K562 (cell line): ENCODE data around the gene LY6G6D. TPM values are rescaled to one million over a fixed set of nuclear protein-coding genes. Genes with fewer than 3 reads are reported as not detected.

Experiments
- ETS2 ChIP-seq: IDR thresholded peaks from 2 replicates; pipeline ENCODE4 v1.6.1; 2016; ENCODE audit warnings: borderline replicate concordance, missing genetic modification characterization, mild to moderate bottlenecking, moderate library complexity, missing compliant biosample characterization; ENCODE audit not compliant: poor library complexity, severe bottlenecking
- ETV6 ChIP-seq, 3 experiments: fragments of 150-350 bp in 1 of 3; sonication (generic) in 1 of 3; formaldehyde crosslinking in 1 of 3; IDR thresholded peaks; 2 replicates each; pipeline versions ENCODE4 v1.6.1 to v1.8.0; 2014 to 2022; ENCODE audit warnings: borderline replicate concordance in 2 of 3, low read depth in 2 of 3, antibody characterized with exemption in 1 of 3, low read length in 1 of 3, mild to moderate bottlenecking in 1 of 3, missing genetic modification reagents in 1 of 3
- HCFC1 ChIP-seq: IDR thresholded peaks from 2 replicates; pipeline ENCODE4 v1.6.1; 2012; ENCODE audit warnings: low read depth, low read length, improper control_type of control experiment
- HINFP ChIP-seq: fragments of 450-650 bp; conservative IDR thresholded peaks from 2 replicates; pipeline ENCODE4 v1.6.1; 2016; ENCODE audit warnings: missing genetic modification characterization, low read depth, mild to moderate bottlenecking, control low read depth, missing compliant biosample characterization
- IRF9 ChIP-seq: fragments of 450-650 bp; IDR thresholded peaks from 2 replicates; pipeline ENCODE4 v1.6.1; 2016; ENCODE audit warnings: missing biosample characterization, missing genetic modification characterization
- JUND ChIP-seq, 2 experiments: IDR thresholded peaks; 2 replicates in 1 of 2; 3 replicates in 1 of 2; pipeline ENCODE4 v1.6.1; 2011; ENCODE audit warnings: borderline replicate concordance in 2 of 2, low read depth in 2 of 2, low read length in 2 of 2, improper control_type of control experiment in 1 of 2, missing biosample characterization in 1 of 2, missing genetic modification characterization in 1 of 2, missing genetic modification reagents in 1 of 2
- KAT2B ChIP-seq: IDR thresholded peaks from one replicate; pipeline ENCODE4 v1.6.1; 2012; ENCODE audit warnings: low read depth, mild to moderate bottlenecking, control low read depth, inconsistent platforms, low read length, moderate library complexity
- NCOA1 ChIP-seq: fragments of 450-650 bp; IDR thresholded peaks from 2 replicates; pipeline ENCODE4 v1.6.1; 2016; ENCODE audit warnings: low read depth
- NFXL1 ChIP-seq: fragments of 450-650 bp; formaldehyde crosslinking; IDR thresholded peaks from 2 replicates; pipeline ENCODE4 v1.4.0; 2021; ENCODE audit warnings: mild to moderate bottlenecking
- PRDM10 ChIP-seq: fragments of 450-650 bp; IDR thresholded peaks from 2 replicates; pipeline ENCODE4 v1.6.1; 2018; ENCODE audit not compliant: partially characterized antibody
- SRSF7 ChIP-seq: fragments of 200-400 bp; formaldehyde crosslinking; optimal IDR thresholded peaks from 2 replicates; pipeline ENCODE3; 2017; ENCODE audit warnings: mild to moderate bottlenecking, low read depth, low read length
- ZBTB5 ChIP-seq: fragments of 450-650 bp; IDR thresholded peaks from 2 replicates; pipeline ENCODE4 v1.6.1; 2017; ENCODE audit warnings: antibody characterized with exemption
- ZC3H8 ChIP-seq: fragments of 450-650 bp; IDR thresholded peaks from 2 replicates; pipeline ENCODE4 v1.6.1; 2017
- ZNF217 ChIP-seq: sonication (generic); formaldehyde crosslinking; IDR thresholded peaks from 2 replicates; pipeline ENCODE4 v1.8.0; 2022; ENCODE audit warnings: mild to moderate bottlenecking, missing genetic modification reagents
- ZNF408 ChIP-seq: fragments of 250-450 bp; sonication (Bioruptor Pico); IDR thresholded peaks from 2 replicates; pipeline ENCODE4 v1.4.0; 2020; ENCODE audit warnings: low read depth, mild to moderate bottlenecking, moderate library complexity
- ZNF75A ChIP-seq: fragments of 450-650 bp; formaldehyde crosslinking; IDR thresholded peaks from 2 replicates; pipeline ENCODE4 v1.4.0; 2020; ENCODE audit warnings: mild to moderate bottlenecking
- polyA plus RNA-seq, 8 experiments: library from polyadenylated mRNA; depleted of rRNA in 4 of 8; stranded (reverse) in 5 of 8; unstranded in 3 of 8; fragments of >200 nt; fragmentation: Nextera tagmentation in 2 of 8; fragmentation: Illumina TruSeq in 1 of 8; extraction: Ambion mirVana in 2 of 8; extraction: Trizol in 1 of 8; gene quantifications; 2 replicates each; pipeline versions ENCODE4 v1.2.1 to v1.2.3, GENCODE V29; 2011 to 2014; ENCODE audit warnings: inconsistent platforms in 1 of 8, missing spikeins in 1 of 8
- total RNA-seq, 7 experiments: library from RNA; depleted of rRNA in 6 of 7; stranded (reverse); fragments of >200 nt in 6 of 7; fragmentation: Illumina TruSeq in 2 of 7; extraction: Trizol in 2 of 7; gene quantifications; 2 replicates each; pipeline versions ENCODE4 v1.2.1 to v1.2.3, GENCODE V29; 2011 to 2021; ENCODE audit warnings: low replicate concordance in 1 of 7

LY6G6D gene
- total and polyA plus RNA-seq, 9 of the 15 experiments (the other 6 are each of a cell fraction or from before 2014, with no cell fraction given): 0.30 to 0.38 TPM; not detected in 7

- TF ChIP-seq JUND (IDR thresholded peaks at IDR 0.05; ENCODE audit: borderline replicate concordance, low read depth, low read length) (peak; percentile 80), JUND (tag; IDR thresholded peaks at IDR 0.05; ENCODE audit: borderline replicate concordance, low read depth, low read length) (peak; percentile 19; the same call in 1 of the 3 replicates), KAT2B (peak; percentile 61), NFXL1 (CRISPR knock-in tag) (no peak), IRF9 (tag) (no peak), ZBTB5 (no peak), HINFP (tag) (peak; percentile 83), ZNF217 (CRISPR knock-in tag) (no peak), ZNF408 (CRISPR knock-in tag) (0 out of 2 replicates have a peak, but pooled peaks have one; percentile 20), HCFC1 (peak; percentile 97), PRDM10 (no peak), ZNF75A (CRISPR knock-in tag) (no peak), ETS2 (tag) (peak; percentile 10), ZC3H8 (peak; percentile 60; the same call in 1 of the 2 replicates), NCOA1 (peak; percentile 27; the same call in 1 of the 2 replicates), ETV6 (IDR thresholded peaks at IDR 0.05; ENCODE audit: borderline replicate concordance in 1 of 2, low read depth in 2 of 2, low read length in 1 of 2) (no peak), ETV6 (CRISPR knock-in tag; IDR thresholded peaks at IDR 0.05; ENCODE audit: borderline replicate concordance) (peak; percentile 91), SRSF7 (no peak)
Observed at GRCh38 chr6:31665501-31666336, 49.4 kb upstream of the LY6G6D start, which contains the start of gene CSNK2B (continued).
